Ishikawa (cell line): Measurements from ENCODE around the gene OPN1SW.

Source experiments
- CEBPB ChIP-seq: IDR thresholded peaks from 2 replicates; pipeline ENCODE4 v1.6.1; 2012
- CREB1 ChIP-seq: IDR thresholded peaks from 2 replicates; pipeline ENCODE4 v1.6.1; 2012; ENCODE audit warnings: low read depth
- EGR1 ChIP-seq: IDR thresholded peaks from 2 replicates; pipeline ENCODE4 v1.6.1; 2012
- EP300 ChIP-seq: IDR thresholded peaks from 2 replicates; pipeline ENCODE4 v1.6.1; 2012; ENCODE audit warnings: borderline replicate concordance
- FOXM1 ChIP-seq: IDR thresholded peaks from 2 replicates; pipeline ENCODE4 v1.6.1; 2012; ENCODE audit warnings: low read depth, borderline replicate concordance
- NFIC ChIP-seq: IDR thresholded peaks from 2 replicates; pipeline ENCODE4 v1.6.1; 2012
- RAD21 ChIP-seq: IDR thresholded peaks from 2 replicates; pipeline ENCODE4 v1.6.1; 2012; ENCODE audit warnings: low read depth
- REST ChIP-seq: IDR thresholded peaks from 2 replicates; pipeline ENCODE4 v1.6.1; 2012; ENCODE audit warnings: low read depth, mild to moderate bottlenecking
- TAF1 ChIP-seq: IDR thresholded peaks from 2 replicates; pipeline ENCODE4 v1.6.1; 2012; ENCODE audit warnings: low read depth, mild to moderate bottlenecking
- TCF12 ChIP-seq: IDR thresholded peaks from 2 replicates; pipeline ENCODE4 v1.6.1; 2012; ENCODE audit warnings: low read depth
- TEAD4 ChIP-seq: IDR thresholded peaks from 2 replicates; pipeline ENCODE4 v1.6.1; 2012
- YY1 ChIP-seq: IDR thresholded peaks from 2 replicates; pipeline ENCODE4 v1.6.1; 2012; ENCODE audit warnings: low read depth
- ZBTB7A ChIP-seq: IDR thresholded peaks from 2 replicates; pipeline ENCODE4 v1.6.1; 2012; ENCODE audit warnings: low read depth
- TF ChIP-seq, protein P1 (sequence below): IDR thresholded peaks from 2 replicates; pipeline ENCODE4 v1.6.1; 2012
- TF ChIP-seq, protein P2 (sequence below): IDR thresholded peaks from 2 replicates; pipeline ENCODE4 v1.6.1; 2012

Gene OPN1SW

GRCh38 chr7:128767475-128768110, 8.0 kb downstream of the OPN1SW start:
- TF ChIP-seq TCF12 (no peak), TAF1 (no peak), TEAD4 (no peak)

DNA sequence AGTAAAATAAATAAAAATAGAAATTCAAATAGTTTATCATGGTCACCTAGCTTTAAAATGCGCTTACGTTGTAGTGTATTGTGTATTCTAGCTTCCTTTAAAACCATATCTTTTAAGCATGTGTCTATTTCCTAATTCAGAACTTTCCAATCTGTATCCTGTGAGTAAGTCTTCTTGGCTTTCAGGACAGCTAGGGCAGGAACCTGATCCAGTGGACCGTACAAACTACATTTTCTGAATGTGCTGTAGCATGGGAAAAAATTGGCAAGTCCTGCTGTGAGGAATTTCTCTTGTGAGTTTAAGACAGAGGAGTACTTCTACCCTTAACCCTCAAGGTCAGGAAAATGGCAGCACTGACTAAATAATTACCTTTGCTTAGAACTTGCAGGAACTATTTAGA, 12.1 kb downstream of the OPN1SW start:
- TF ChIP-seq RAD21 (no peak), EGR1 (no peak), CREB1 (no peak), FOXM1 (no peak), YY1 (no peak), TAF1 (no peak), CEBPB (no peak), REST (no peak), TEAD4 (no peak)
- TF ChIP-seq, protein P1, sequence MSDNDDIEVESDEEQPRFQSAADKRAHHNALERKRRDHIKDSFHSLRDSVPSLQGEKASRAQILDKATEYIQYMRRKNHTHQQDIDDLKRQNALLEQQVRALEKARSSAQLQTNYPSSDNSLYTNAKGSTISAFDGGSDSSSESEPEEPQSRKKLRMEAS: no peak

- no peak for TF ChIP-seq EGR1
- TF ChIP-seq TEAD4: no peak
Measured at GRCh38 chr7:128759242-128759641, 16.4 kb downstream of the OPN1SW start.

DNA sequence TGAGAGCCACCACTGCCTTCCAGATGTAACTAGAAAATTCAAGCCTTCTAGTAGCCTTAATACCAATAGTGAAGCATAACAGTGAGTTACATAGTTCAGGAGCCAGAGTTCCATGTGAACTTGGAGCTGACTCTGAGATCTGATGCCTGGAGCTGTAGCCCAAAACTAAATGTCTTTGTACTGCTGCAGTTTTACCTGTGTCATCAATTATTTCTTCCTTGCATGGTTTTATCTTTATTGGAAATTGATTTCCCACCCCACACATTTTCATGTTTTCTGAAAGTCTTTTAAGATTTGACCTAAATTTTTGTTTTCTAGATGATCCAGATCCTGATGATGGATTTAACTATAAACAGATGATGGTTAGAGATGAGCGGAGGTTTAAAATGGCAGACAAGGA, 17.0 kb downstream of the OPN1SW start:
- TF ChIP-seq EP300 (no peak), CEBPB (no peak), ZBTB7A (no peak), REST (no peak), NFIC (no peak), TEAD4 (no peak), FOXM1 (no peak), TAF1 (no peak), TCF12 (no peak), RAD21 (no peak), CREB1 (no peak), YY1 (no peak), EGR1 (no peak)
- TF ChIP-seq, protein P2, sequence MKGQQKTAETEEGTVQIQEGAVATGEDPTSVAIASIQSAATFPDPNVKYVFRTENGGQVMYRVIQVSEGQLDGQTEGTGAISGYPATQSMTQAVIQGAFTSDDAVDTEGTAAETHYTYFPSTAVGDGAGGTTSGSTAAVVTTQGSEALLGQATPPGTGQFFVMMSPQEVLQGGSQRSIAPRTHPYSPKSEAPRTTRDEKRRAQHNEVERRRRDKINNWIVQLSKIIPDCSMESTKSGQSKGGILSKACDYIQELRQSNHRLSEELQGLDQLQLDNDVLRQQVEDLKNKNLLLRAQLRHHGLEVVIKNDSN: no peak
- TF ChIP-seq, protein P1: no peak

GRCh38 chr7:128757203-128757602, 18.4 kb downstream of the OPN1SW start:
- no peak for TF ChIP-seq EP300
- TF ChIP-seq ZBTB7A: no peak
- no peak for TF ChIP-seq RAD21
- TF ChIP-seq, protein P2: no peak
- TF ChIP-seq NFIC: no peak

DNA sequence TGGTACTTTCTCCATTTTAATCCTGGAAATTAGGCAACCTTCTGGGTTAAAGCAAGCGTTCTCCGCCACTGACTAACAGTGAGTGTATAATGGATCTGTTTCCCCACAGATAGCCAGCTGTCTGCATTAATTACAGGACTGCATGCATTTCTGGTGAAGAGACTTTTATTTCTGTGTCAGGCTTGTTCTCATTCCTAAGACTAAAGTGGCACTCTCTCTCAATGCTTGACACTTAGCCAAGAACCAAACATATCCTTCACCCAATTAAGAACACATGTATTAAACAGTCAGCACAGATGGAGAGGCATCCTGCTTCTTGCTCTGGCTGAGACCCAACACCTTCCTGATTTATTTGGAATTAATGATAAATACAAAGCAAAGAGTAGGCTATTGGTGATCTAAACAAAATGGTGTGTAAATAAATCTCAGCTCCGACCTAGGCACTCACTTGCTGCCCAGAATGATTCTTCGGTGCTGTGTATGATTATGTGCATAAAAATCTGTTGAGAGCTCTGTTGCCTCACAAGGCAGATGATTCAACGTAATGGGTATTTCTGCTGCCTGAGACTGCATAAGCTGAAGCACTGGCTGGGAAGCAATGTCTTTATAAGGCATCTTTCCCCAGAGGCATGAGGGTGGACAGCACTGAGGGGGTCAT, 19.6 kb downstream of the OPN1SW start:
- TF ChIP-seq, protein P1: no peak
